DOHH2 (cell line): ENCODE results near the gene FYCO1.

ENCODE experiments used
- H3F3A ChIP-seq: fragments of 200-600 bp; sonication (generic), shearing (Covaris generic); 2 replicates; pipeline ENCODE4 v1.6.0; 2016; ENCODE audit warnings: antibody characterized with exemption, mild to moderate bottlenecking; ENCODE audit not compliant: control insufficient read depth, insufficient read depth
- H3K27ac ChIP-seq: fragments of 200-600 bp; sonication (generic); 2 replicates; pipeline ENCODE4 v1.5.1; 2014; ENCODE audit warnings: low read depth, mild to moderate bottlenecking, low read length, moderate library complexity
- H3K27me3 ChIP-seq: fragments of 200-600 bp; sonication (generic); 2 replicates; pipeline ENCODE4 v1.6.1; 2014; ENCODE audit warnings: mild to moderate bottlenecking, low read length, mixed read lengths; ENCODE audit not compliant: control insufficient read depth
- H3K36me3 ChIP-seq: fragments of 200-600 bp; sonication (generic); 2 replicates; pipeline ENCODE4 v1.6.1; 2014; ENCODE audit warnings: mild to moderate bottlenecking, low read length, moderate library complexity, mixed read lengths; ENCODE audit not compliant: control insufficient read depth
- H3K4me1 ChIP-seq: fragments of 200-600 bp; sonication (generic); 2 replicates; pipeline ENCODE4 v1.6.1; 2014; ENCODE audit warnings: mild to moderate bottlenecking, low read length, mixed read lengths; ENCODE audit not compliant: control insufficient read depth
- H3K4me2 ChIP-seq: fragments of 200-600 bp; sonication (generic); 2 replicates; pipeline ENCODE4 v1.6.0; 2014; ENCODE audit warnings: mild to moderate bottlenecking, low read length, moderate library complexity
- H3K4me3 ChIP-seq: fragments of 200-600 bp; sonication (generic); 2 replicates; pipeline ENCODE4 v1.5.1; 2014; ENCODE audit warnings: mild to moderate bottlenecking, low read length, mixed read lengths
- H3K79me2 ChIP-seq: fragments of 200-600 bp; sonication (generic); 2 replicates; pipeline ENCODE4 v1.6.1; 2014; ENCODE audit warnings: mild to moderate bottlenecking, low read length, mixed read lengths; ENCODE audit not compliant: control insufficient read depth
- H3K9me2 ChIP-seq: fragments of 200-600 bp; sonication (generic); replicated peaks from 2 replicates; pipeline ENCODE4 v1.6.1; 2014; ENCODE audit warnings: mild to moderate bottlenecking, low read length, mixed read lengths; ENCODE audit not compliant: control insufficient read depth
- H3K9me3 ChIP-seq: fragments of 200-600 bp; sonication (generic); 2 replicates; pipeline ENCODE4 v1.6.1; 2014; ENCODE audit warnings: antibody characterized with exemption, low read length, mixed read lengths; ENCODE audit not compliant: control insufficient read depth, insufficient read depth
- H4K20me1 ChIP-seq: fragments of 200-600 bp; sonication (generic); 2 replicates; pipeline ENCODE4 v1.6.0; 2014; ENCODE audit warnings: low read depth, mild to moderate bottlenecking, antibody characterized with exemption, low read length, moderate library complexity; ENCODE audit not compliant: control insufficient read depth, insufficient read depth
- EZH2phosphoT487 ChIP-seq: fragments of 200-600 bp; sonication (generic); IDR thresholded peaks from 2 replicates; pipeline ENCODE4 v1.6.1; 2017; ENCODE audit warnings: borderline replicate concordance, mild to moderate bottlenecking, antibody characterized with exemption, low read length, moderate library complexity, mixed read lengths
- TF ChIP-seq, protein P1 (sequence below): fragments of 200-600 bp; sonication (generic); IDR thresholded peaks from one replicate; pipeline ENCODE4 v1.5.1; 2014; ENCODE audit warnings: antibody characterized with exemption, mild to moderate bottlenecking, low read depth, low read length; ENCODE audit not compliant: poor library complexity, severe bottlenecking

The FYCO1 gene

DNA sequence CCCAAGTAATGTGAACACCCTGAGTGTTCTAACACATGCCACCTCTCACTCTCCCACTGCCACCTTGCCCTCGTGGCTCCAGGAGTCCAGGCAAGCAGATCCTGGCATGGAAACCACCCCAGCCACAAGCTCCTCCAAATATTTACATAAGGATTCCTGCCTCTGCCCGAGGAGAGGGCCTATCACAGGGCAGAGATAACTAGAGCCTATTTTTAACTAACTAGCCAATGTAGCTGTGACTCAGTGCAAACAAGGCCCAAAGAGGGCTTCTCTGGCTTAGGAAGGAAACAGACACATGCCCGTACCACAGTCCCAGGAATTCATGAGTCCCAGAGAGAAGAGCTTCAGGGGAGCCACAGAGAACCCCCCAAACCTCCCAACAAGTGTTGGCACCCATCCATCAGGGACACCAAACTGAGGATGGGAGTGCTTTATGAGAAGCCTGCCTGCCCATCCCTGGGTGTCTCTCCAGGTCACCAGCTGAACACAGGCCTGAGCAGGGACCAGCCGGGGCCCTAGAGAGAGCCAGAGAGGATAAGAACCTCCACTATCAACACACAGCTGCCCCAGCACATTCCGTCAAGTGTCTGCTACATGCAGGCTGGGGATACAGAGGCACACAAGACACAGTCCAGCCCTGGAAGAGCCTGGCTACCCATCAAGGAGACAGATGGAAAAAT lies 9.2 kb downstream of the FYCO1 start:
- Histone ChIP-seq H3K4me3 (no peak overlapping the region), H3K36me3 (peaks cover 32% of the 10 kb centered on the region), H4K20me1 (peaks cover 4% of the 10 kb centered on the region), H3K79me2 (peaks cover 55% of the 10 kb centered on the region), H3K9me3 (no peaks in the 10 kb centered on the region), H3K27me3 (no peaks in the 10 kb centered on the region), H3K27ac (no peak overlapping the region), H3K9me2 (no peaks in the 10 kb centered on the region), H3K4me2 (no peak overlapping the region), H3K4me1 (no peaks in the 10 kb centered on the region), H3F3A (no peaks in the 10 kb centered on the region)
- no peak for TF ChIP-seq EZH2phosphoT487
- TF ChIP-seq, protein P1, sequence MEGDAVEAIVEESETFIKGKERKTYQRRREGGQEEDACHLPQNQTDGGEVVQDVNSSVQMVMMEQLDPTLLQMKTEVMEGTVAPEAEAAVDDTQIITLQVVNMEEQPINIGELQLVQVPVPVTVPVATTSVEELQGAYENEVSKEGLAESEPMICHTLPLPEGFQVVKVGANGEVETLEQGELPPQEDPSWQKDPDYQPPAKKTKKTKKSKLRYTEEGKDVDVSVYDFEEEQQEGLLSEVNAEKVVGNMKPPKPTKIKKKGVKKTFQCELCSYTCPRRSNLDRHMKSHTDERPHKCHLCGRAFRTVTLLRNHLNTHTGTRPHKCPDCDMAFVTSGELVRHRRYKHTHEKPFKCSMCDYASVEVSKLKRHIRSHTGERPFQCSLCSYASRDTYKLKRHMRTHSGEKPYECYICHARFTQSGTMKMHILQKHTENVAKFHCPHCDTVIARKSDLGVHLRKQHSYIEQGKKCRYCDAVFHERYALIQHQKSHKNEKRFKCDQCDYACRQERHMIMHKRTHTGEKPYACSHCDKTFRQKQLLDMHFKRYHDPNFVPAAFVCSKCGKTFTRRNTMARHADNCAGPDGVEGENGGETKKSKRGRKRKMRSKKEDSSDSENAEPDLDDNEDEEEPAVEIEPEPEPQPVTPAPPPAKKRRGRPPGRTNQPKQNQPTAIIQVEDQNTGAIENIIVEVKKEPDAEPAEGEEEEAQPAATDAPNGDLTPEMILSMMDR = no peak

DNA sequence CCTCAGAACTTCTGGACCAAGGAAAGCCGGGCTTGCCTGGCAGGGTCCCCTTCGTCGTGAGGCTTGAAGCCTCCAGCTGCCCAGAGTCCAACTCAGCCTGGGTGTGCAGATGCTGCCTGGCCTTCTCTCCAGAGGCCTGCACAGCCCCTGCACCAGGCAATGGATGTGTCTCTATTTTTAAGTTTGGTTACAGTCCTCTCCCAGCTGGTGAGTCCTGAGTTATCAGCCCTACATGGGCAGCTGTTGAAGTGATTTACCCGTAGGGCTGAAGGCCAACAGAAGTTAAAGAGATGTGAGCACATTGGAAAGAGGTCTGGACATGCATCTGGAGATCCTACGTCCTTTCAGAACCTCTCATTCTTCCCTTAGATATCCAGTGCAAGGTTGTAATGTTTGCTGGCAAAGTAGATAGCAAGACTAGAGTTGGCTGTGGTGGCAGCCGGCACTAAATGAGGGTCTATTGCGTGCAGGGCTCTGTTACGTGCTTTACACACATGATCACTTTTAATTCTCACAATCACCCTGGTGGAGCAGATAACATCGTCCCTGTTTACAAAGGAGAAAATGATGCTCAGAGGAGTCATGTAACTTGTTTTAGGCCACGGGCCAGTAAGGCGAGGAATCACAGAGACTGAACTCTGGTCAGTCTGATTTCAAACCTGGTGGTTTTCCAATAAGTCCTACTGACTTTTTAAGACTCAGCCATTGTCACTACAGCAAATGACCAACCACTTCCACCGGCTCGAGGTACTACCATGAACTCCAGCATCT lies 9.9 kb downstream of the FYCO1 start:
- Histone ChIP-seq H3F3A (no peaks in the 10 kb centered on the region), H3K27ac (no peak overlapping the region), H3K79me2 (peaks cover 50% of the 10 kb centered on the region)

DNA sequence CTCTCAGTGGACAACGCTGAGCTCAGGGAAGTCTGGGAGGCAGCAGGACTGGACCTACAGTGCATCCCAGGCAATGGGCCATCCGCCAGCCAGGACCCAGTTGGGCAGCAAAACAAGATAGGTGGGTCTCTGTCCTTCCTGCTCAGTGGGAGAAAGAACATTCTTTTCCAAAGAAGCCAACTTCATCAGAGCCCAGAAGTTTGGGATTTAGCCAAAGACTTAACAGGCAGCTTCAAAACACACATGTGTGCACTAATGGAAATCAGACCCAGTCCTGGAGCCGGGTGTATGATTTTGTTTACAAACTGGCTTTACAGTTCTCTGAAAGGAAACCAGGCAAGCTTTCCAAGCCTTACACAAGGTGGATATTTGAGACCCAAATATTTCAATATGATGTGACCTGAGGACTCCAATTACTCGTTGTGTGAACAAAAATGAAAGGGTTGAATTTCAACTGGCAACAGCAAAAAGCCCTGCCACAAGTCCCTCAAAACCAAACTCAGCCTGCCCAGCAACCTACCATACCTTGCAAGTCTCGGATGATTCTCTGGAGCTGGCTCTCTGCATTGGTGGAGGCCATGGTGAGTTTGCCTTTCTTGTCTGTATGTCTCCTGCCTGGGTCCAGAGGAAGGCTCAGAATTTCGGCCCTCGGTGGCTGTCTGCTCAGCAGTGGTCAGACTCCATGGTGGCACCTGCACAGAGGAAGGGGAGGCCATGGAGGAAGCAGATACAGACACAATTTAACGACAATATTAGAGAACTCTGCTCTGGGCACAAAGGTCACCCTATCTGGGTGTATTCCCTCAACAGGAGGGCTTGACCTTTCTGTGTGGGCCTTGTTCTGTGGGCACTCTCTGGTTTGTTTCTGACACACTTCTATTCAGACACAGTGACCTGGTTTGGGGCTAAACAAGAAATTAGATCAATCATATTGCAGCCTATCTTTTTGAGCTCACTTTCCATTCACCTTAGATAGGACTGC lies 11.0 kb downstream of the FYCO1 start:
- Histone ChIP-seq H3K9me2 (no peaks in the 10 kb centered on the region), H3K27me3 (no peaks in the 10 kb centered on the region), H3K36me3 (peaks cover 48% of the 10 kb centered on the region), H3K27ac (no peak overlapping the region), H3K79me2 (peaks cover 40% of the 10 kb centered on the region), H3K9me3 (no peaks in the 10 kb centered on the region), H3F3A (no peaks in the 10 kb centered on the region), H3K4me1 (no peaks in the 10 kb centered on the region), H4K20me1 (peaks cover 4% of the 10 kb centered on the region), H3K4me2 (no peak overlapping the region), H3K4me3 (no peak overlapping the region)
- TF ChIP-seq, protein P1 = no peak
- TF ChIP-seq EZH2phosphoT487 = no peak

More for the DNA sequence above, 9.9 kb downstream of the FYCO1 start:
- Histone ChIP-seq H3K4me2 (no peak overlapping the region), H4K20me1 (peaks cover 4% of the 10 kb centered on the region), H3K4me1 (no peaks in the 10 kb centered on the region), H3K27me3 (no peaks in the 10 kb centered on the region), H3K36me3 (peaks cover 39% of the 10 kb centered on the region), H3K4me3 (no peak overlapping the region), H3K9me3 (no peaks in the 10 kb centered on the region), H3K9me2 (no peaks in the 10 kb centered on the region)
- TF ChIP-seq EZH2phosphoT487 = no peak
- TF ChIP-seq, protein P1 = no peak
